GM06990 (cell line): ENCODE measurements around the gene MRPL20.

Experiments
- DNase-seq: peaks from one replicate; pipeline ENCODE4 v3.0.0-alpha.2; 2011; ENCODE audit not compliant: insufficient read length; ENCODE audit errors: extremely low read depth
- H3K27me3 ChIP-seq: replicated peaks from 2 replicates; pipeline ENCODE4 v1.6.0; 2011; ENCODE audit warnings: low read length; ENCODE audit not compliant: control insufficient read depth, insufficient read depth
- H3K36me3 ChIP-seq: 2 replicates; pipeline ENCODE4 v1.5.1; 2011; ENCODE audit warnings: low read length; ENCODE audit not compliant: control insufficient read depth, insufficient read depth
- H3K4me3 ChIP-seq: replicated peaks from 2 replicates; pipeline ENCODE4 v1.5.1; 2011; ENCODE audit warnings: low read depth, mild to moderate bottlenecking, control low read depth, low read length
- TF ChIP-seq, protein P1 (sequence below): IDR thresholded peaks from 2 replicates; pipeline ENCODE4 v1.5.1; 2011; ENCODE audit warnings: low read length, control low read depth, mild to moderate bottlenecking, inconsistent platforms; ENCODE audit not compliant: insufficient read depth, poor library complexity, severe bottlenecking

MRPL20 gene

DNA sequence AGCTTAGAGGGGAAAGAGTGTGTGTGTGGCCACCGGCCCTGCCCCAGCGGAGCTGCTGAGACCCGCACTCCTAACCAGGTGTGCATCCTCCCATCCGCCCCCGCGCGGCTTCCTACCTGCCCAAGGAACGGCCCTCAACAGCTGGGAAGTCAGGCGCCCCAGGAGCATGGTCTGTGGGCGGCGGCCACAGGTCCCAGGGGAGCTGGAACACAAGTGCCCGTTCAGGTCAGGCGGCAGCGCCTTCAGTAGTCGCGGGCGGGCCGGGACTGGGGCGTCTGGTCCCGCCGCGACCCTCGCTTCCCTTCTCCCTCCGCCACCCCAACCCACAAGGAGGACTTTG, 32.5 kb downstream of the MRPL20 start:
- TF ChIP-seq, protein P1, sequence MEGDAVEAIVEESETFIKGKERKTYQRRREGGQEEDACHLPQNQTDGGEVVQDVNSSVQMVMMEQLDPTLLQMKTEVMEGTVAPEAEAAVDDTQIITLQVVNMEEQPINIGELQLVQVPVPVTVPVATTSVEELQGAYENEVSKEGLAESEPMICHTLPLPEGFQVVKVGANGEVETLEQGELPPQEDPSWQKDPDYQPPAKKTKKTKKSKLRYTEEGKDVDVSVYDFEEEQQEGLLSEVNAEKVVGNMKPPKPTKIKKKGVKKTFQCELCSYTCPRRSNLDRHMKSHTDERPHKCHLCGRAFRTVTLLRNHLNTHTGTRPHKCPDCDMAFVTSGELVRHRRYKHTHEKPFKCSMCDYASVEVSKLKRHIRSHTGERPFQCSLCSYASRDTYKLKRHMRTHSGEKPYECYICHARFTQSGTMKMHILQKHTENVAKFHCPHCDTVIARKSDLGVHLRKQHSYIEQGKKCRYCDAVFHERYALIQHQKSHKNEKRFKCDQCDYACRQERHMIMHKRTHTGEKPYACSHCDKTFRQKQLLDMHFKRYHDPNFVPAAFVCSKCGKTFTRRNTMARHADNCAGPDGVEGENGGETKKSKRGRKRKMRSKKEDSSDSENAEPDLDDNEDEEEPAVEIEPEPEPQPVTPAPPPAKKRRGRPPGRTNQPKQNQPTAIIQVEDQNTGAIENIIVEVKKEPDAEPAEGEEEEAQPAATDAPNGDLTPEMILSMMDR = no peak
- no peak for DNase-seq
- no peaks in the 10 kb centered on the region for H3K27me3 ChIP-seq
- peak overlapping the region; percentile 97 for H3K4me3 ChIP-seq
- peaks cover 11% of the 10 kb centered on the region for H3K36me3 ChIP-seq

DNA sequence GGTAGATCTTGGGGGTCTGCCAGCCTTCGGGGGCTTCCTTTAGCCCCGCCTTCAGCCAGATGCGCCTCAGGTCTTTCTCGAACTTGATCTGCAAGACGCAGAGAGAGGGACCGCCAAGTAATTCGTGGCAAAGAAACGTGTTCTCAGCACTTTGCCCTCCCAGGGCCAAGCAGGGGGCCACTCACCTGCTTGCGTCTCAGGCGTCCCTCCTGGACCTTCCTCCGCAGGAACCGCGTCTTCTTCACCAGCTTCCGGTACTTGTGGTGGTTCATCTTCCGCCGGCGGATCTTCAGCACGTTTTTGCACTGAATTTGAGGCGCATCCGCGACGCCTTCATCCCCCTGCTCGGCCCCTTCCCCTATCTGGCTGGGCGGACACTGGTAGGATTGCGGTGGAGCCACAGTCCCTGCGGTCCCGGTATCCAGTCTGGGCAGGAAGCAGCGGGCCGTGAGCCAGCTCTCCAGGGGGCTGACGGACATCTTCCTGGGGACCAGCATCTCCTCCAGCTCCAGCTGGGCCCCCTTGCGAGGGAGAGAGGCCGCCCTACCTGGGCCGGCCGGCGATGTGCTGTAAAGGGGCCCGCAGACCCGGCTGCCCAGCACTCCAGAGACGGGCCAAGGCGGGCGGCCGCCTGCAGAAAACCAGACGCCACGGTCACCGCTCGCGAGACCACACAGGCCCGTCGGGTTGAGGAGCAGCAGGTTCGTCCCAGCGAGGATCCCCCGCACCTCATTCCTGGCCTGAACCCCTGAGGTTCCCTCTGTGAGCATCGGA, 33.1 kb downstream of the MRPL20 start:
- Histone ChIP-seq H3K4me3 (peak overlapping the region; percentile 97), H3K36me3 (peaks cover 11% of the 10 kb centered on the region), H3K27me3 (no peaks in the 10 kb centered on the region)
- TF ChIP-seq, protein P1 = no peak
- peak; percentile 23 for DNase-seq

DNA sequence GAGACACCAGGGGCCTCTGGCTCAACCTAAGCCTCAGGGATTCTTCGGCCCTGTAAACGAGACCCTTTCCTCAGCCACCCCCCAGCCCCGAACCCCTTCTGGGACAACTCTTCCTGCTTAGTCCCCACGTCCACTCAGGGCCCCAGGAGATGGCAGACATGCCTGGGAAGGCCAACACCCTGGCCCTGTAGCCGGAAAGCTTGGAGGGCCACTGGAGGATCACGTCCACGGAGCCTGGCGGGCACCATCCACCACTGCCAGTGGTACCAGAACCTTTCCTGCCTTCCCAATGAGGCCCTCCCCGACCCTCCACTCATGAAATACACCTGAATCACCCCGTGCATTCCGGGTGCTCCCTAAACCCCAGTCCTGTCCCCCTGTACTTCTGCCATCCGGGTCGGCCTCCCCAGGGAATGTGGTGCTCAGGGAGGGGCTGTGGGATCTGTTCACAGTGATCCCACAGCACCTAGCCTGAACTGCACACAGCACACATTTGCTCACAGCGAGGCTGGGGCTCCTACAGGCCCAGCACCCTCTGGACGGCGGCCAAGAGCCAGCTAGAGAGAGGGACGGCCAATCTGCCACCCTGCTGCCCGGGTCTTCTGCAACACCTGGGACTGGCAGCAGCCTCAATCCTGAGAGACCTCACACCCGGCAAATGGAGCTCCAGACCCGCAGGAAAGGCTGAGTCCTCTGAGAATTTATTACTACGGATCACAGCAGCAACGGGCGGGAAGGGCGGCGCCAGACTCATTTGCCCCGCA, 33.9 kb downstream of the MRPL20 start:
- peak overlapping the region; percentile 97; the same call in 1 of the 2 replicates for H3K4me3 ChIP-seq
- DNase-seq = no peak
- no peaks in the 10 kb centered on the region for H3K27me3 ChIP-seq
- TF ChIP-seq, protein P1 = no peak
- H3K36me3 ChIP-seq = peaks cover 11% of the 10 kb centered on the region

DNA sequence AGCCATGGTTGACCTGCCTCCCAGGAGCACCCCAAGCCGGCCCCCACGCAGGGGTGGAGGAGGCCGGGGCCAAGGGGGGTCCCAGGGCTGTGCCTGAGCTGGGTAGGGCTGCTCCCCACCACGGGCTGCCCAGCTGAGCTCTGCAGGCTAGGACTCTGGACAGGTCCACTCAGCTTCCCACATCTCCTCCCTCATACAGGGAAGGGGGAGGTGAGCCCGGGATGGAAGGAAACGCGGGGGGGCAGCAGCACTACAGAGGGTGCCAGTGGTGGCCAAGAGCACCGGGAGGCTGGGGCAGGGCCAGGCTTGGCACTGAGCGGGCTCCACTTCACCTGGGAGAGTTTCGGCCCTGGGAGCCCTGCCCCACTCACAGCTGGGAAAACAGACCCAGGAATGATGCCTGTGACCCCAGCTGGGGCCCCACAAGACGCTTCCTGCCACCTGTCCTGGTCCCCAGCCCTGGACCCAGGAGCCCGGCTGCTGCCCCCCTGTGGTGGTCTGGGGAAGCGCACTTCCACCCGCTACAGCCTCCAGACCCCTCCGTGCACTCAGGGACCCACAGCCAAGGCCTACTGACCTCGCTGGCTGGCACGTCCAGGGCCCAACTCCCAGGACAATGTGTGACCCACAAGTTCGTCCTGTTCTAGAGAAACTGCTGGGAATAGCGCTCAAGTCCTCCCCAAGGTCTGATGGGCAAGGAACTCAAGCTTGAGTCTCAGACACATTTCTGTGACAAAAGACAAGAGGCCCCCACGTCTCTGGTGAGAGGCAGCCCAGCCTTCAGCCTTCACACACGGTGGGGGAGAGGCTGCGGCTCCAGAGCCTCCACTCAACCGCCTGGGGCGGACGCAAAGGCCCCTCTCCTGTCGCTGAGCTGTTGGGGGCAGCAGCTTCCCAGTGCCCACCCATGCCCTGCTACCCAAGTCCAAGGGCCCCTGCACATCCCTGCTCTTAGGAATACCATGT, 35.1 kb downstream of the MRPL20 start:
- H3K36me3 ChIP-seq = peaks cover 11% of the 10 kb centered on the region
- H3K4me3 ChIP-seq = no peak overlapping the region
- no peaks in the 10 kb centered on the region for H3K27me3 ChIP-seq
- peak; percentile 79 for DNase-seq
- TF ChIP-seq, protein P1 = peak; percentile 98

DNA sequence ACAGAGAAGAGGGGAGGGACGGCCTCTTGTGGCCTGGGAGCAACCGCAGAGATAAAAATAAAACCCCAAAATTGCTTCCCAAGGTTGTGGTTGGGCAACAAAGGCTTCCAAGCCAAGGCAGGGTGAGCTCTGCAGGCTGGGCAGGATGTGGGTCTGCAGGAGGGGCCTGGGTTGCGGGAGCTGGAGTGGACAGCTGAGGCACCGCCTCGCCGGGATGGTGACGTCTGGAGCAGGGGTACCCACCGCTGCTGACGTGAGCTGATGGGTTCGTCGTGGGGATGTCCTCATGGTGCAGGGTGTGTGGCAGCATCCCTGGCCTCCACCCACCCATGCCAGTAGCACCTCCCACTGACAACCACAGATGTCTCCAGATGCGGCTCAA, 35.7 kb downstream of the MRPL20 start:
- TF ChIP-seq, protein P1 = no peak
- Histone ChIP-seq H3K36me3 (peaks cover 11% of the 10 kb centered on the region), H3K27me3 (no peaks in the 10 kb centered on the region), H3K4me3 (no peak overlapping the region)
- no peak for DNase-seq
